VCaP (cell line): ENCODE measurements around the gene RANBP1.

Experiments used
- H3K27ac ChIP-seq: fragments of 450-650 bp; 2 replicates; pipeline ENCODE4 v1.5.1; 2017
- CTCF ChIP-seq: fragments of 450-650 bp; conservative IDR thresholded peaks from 2 replicates; pipeline ENCODE4 v1.5.1; 2017; ENCODE audit warnings: mild to moderate bottlenecking, moderate library complexity

Gene RANBP1

GRCh38 chr22:20160041-20160440 lies 44.1 kb downstream of the RANBP1 start:
- no peak for TF ChIP-seq CTCF
- H3K27ac ChIP-seq: no peak overlapping the region

GRCh38 chr22:20164863-20165262 lies 49.0 kb downstream of the RANBP1 start:
- no peak for TF ChIP-seq CTCF
- no peak overlapping the region for H3K27ac ChIP-seq

DNA sequence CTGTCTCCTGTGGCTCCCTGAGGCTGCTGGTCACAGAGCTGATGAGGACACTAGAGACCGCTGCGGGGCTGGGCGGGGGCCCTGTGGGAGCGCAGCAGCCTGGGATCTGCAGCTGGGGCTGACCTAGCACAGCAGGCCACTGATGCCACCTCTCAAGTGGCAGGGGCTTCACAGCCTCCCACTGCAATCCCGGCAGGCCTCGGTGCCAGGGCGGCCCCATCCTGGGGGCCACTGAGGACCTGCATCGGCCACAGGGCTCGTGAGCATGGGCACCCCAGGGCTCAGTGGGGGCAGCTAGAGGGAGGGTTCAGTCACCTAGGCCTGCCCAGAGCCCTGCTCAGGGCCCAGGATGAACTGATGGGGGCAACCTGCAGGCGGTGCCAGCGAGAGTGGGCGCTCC lies 49.5 kb downstream of the RANBP1 start:
- TF ChIP-seq CTCF: no peak
- no peak overlapping the region for H3K27ac ChIP-seq

- no peak for TF ChIP-seq CTCF
- H3K27ac ChIP-seq: no peak overlapping the region
Observed at GRCh38 chr22:20165913-20166312, 50.0 kb downstream of the RANBP1 start.

DNA sequence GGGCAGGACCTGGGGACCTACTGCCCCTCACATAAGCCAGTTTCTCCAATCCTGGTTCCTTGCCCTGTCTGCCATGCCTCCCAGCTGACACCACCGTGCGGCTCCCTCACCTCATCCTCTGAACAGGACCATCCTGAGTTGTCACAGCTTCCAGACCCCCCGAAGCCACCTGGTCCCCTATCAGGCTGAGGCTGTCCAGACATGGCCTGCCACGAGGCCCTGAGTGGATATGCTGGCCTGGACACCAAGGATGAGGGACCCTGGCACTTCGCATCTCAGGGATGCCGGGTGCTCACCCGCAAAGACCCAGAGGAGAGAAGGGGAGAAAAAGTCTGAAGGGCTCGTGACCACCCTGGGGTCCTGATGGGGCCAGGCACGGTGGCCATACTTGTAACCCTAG lies 50.8 kb downstream of the RANBP1 start:
- no peak overlapping the region for H3K27ac ChIP-seq
- no peak for TF ChIP-seq CTCF

DNA sequence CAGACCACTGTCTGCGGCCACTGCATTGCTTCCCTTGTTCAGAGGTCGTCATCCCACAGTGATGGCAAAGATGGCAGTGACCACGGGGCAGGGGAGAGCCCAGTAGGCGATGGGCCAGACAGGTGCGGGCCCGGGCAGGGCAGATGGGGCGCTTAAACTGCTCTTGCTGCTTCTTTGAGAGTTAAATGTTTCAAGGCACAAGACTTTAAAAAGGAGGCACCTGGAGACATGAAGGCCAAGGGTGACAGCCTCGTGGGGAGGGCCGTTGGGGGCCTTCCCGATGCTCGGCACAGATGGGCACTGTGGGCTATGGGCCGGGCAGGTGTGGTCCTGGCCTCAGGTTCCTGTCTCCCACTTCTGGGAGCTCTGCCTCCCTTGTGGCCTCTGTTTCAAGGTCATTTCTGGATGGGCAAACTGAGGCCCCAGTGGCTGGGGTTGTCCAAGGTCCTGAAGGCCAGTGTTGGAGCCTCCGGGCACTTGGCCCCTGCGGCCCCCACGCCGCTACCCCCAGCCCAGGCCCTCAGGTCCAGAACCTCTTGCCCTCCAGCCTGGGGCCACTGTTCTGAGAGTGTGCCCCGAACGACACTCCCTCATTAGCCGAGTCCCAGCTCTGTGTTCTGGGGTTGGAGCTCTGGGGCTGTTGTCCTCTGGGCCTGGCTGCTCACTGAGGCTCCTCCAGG lies 51.9 kb downstream of the RANBP1 start:
- no peak for TF ChIP-seq CTCF

DNA sequence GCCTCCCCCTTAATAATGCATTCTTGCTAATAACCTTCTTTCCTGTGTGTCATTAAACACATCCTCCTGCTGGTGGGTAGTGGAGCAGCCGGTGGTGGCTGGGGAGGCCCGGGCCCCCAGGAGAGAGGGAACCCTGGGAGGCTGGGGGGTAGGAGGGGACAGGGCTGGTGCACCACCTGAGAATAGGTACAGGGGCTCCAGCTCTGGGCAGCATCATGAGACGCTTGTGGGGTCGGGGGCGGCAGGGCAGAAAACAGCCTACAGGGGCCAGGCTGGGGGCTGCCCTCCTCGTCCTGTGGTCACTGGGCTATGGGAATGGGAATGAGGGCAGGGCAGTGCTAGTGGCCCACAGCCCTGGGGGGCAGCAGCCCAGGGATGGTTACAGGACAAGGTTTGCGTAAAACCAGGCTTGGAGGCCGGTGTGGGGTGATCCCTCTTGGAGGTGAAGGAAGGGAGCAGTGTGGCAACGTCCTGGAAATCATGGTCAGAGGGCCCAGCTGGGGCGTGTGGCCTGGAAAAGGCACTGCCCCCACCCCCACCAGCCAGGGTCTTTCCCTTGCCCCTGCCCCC lies 53.4 kb downstream of the RANBP1 start:
- H3K27ac ChIP-seq: no peak overlapping the region
- TF ChIP-seq CTCF: no peak

More for the DNA sequence above, 51.9 kb downstream of the RANBP1 start:
- H3K27ac ChIP-seq: no peak overlapping the region
